Liver (tissue), 9 donors: ENCODE results near the gene SIRT1. TPM values are rescaled to one million over a fixed set of nuclear protein-coding genes. Genes with fewer than 3 reads are reported as not detected.

Source experiments
- DNase-seq: peaks from one replicate; pipeline ENCODE4 v3.0.0-alpha.2; 2017; ENCODE audit warnings: low spot score
- H3K27ac ChIP-seq, 2 donors: one replicate each; pipeline ENCODE4 v1.7.0; 2013; ENCODE audit warnings: inconsistent platforms in 2 of 2, low read length in 2 of 2, control low read depth in 1 of 2, low read depth in 1 of 2, mild to moderate bottlenecking in 1 of 2
- H3K27me3 ChIP-seq, 4 donors: one replicate each; pipeline versions ENCODE4 v1.6.1 to v1.7.0; 2013; ENCODE audit warnings: low read length in 3 of 4, inconsistent platforms in 1 of 4, mild to moderate bottlenecking in 1 of 4, moderate library complexity in 1 of 4; ENCODE audit not compliant: control insufficient read depth in 4 of 4, insufficient read depth in 4 of 4
- H3K36me3 ChIP-seq, 4 donors: one replicate each; pipeline versions ENCODE4 v1.6.1 to v1.7.0; 2013; ENCODE audit warnings: low read length in 3 of 4, mild to moderate bottlenecking in 3 of 4, low read depth in 1 of 4, moderate library complexity in 1 of 4; ENCODE audit not compliant: control insufficient read depth in 4 of 4, insufficient read depth in 3 of 4
- H3K4me1 ChIP-seq, 4 donors: one replicate each; pipeline versions ENCODE4 v1.6.1 to v1.7.0; 2013; ENCODE audit warnings: low read length in 3 of 4, mild to moderate bottlenecking in 3 of 4, moderate library complexity in 1 of 4; ENCODE audit not compliant: control insufficient read depth in 4 of 4, insufficient read depth in 4 of 4
- H3K4me3 ChIP-seq, 3 donors: one replicate each; pipeline versions ENCODE4 v1.6.1 to v1.7.0; 2013; ENCODE audit warnings: low read length in 3 of 3, control low read depth in 1 of 3, low read depth in 1 of 3, mild to moderate bottlenecking in 1 of 3
- H3K9ac ChIP-seq, 2 donors: one replicate each; pipeline ENCODE4 v1.7.0; 2013; ENCODE audit warnings: low read length in 2 of 2, mild to moderate bottlenecking in 2 of 2, moderate library complexity in 2 of 2, control low read depth in 1 of 2, low read depth in 1 of 2
- H3K9me3 ChIP-seq, 4 donors: one replicate each; pipeline versions ENCODE4 v1.6.1 to v1.7.0; 2013; ENCODE audit warnings: low read length in 3 of 4; ENCODE audit not compliant: control insufficient read depth in 4 of 4
- FOXA1 ChIP-seq: IDR thresholded peaks from 2 replicates; pipeline ENCODE4 v1.6.1; 2016; ENCODE audit warnings: antibody characterized with exemption
- FOXA2 ChIP-seq: IDR thresholded peaks from 2 replicates; pipeline ENCODE4 v1.6.1; 2016; ENCODE audit warnings: antibody characterized with exemption
- GABPA ChIP-seq, 2 donors: IDR thresholded peaks in 1 of 2; conservative IDR thresholded peaks in 1 of 2; 2 replicates each; pipeline ENCODE4 v1.6.1; 2016; ENCODE audit warnings: antibody characterized with exemption in 2 of 2, mild to moderate bottlenecking in 1 of 2, moderate library complexity in 1 of 2
- HNF4A ChIP-seq, 2 donors: conservative IDR thresholded peaks; 2 replicates each; pipeline ENCODE4 v1.6.1; 2016; ENCODE audit warnings: antibody characterized with exemption in 2 of 2, mild to moderate bottlenecking in 2 of 2
- HNF4G ChIP-seq: IDR thresholded peaks from 2 replicates; pipeline ENCODE4 v1.6.1; 2016; ENCODE audit warnings: antibody characterized with exemption
- JUND ChIP-seq, 2 donors: IDR thresholded peaks; 2 replicates each; pipeline ENCODE4 v1.6.1; 2016; ENCODE audit warnings: antibody characterized with exemption in 2 of 2
- RAD21 ChIP-seq, 2 donors: IDR thresholded peaks; 2 replicates each; pipeline ENCODE4 v1.6.1; 2016; ENCODE audit warnings: antibody characterized with exemption in 2 of 2, mild to moderate bottlenecking in 2 of 2
- RXRA ChIP-seq, 2 donors: IDR thresholded peaks; 2 replicates each; pipeline ENCODE4 v1.6.1; 2017 to 2018; ENCODE audit warnings: antibody characterized with exemption in 2 of 2, mild to moderate bottlenecking in 1 of 2
- TAF1 ChIP-seq: conservative IDR thresholded peaks from 2 replicates; pipeline ENCODE4 v1.6.1; 2016; ENCODE audit warnings: antibody characterized with exemption, mild to moderate bottlenecking
- WGBS: extraction: QIAGEN DNeasy Blood & Tissue Kit; methylation state at CpG from one replicate; pipeline ENCODE4 v1.1.7; 2013; 5-methylcytosine and 5-hydroxymethylcytosine counted together
- polyA plus RNA-seq, 2 donors: library from polyadenylated mRNA; stranded (reverse) in 1 of 2; unstranded in 1 of 2; fragments of 200-250 nt in 1 of 2; fragments of >200 nt in 1 of 2; fragmentation: Nextera tagmentation in 1 of 2; extraction: Ambion mirVana in 1 of 2; gene quantifications; one replicate each; pipeline versions ENCODE4 v1.2.1 to v1.2.3, GENCODE V29; 2013 to 2015
- total RNA-seq, 2 donors: library from RNA; depleted of rRNA; stranded (reverse); fragments of >200 nt; gene quantifications; one replicate each; pipeline ENCODE4 v1.2.3, GENCODE V29; 2014
- TF ChIP-seq, protein P1 (sequence below): IDR thresholded peaks from 2 replicates; pipeline ENCODE4 v1.6.1; 2016; ENCODE audit warnings: antibody characterized with exemption
- TF ChIP-seq, protein P2 (sequence below): IDR thresholded peaks from 2 replicates; pipeline ENCODE4 v1.6.1; 2016; ENCODE audit warnings: antibody characterized with exemption, mild to moderate bottlenecking
- TF ChIP-seq, protein P3 (sequence below): IDR thresholded peaks from 2 replicates; pipeline ENCODE4 v1.6.1; 2016; ENCODE audit warnings: antibody characterized with exemption
- donor health status: healthy.
- donor health status: healthy.
- donor health status: healthy.
- donor health status: healthy.
- donor health status: healthy.

Gene SIRT1
- total and polyA plus RNA-seq, 4 donors = 3.0 to 14.8 (median 7.8) TPM

DNA sequence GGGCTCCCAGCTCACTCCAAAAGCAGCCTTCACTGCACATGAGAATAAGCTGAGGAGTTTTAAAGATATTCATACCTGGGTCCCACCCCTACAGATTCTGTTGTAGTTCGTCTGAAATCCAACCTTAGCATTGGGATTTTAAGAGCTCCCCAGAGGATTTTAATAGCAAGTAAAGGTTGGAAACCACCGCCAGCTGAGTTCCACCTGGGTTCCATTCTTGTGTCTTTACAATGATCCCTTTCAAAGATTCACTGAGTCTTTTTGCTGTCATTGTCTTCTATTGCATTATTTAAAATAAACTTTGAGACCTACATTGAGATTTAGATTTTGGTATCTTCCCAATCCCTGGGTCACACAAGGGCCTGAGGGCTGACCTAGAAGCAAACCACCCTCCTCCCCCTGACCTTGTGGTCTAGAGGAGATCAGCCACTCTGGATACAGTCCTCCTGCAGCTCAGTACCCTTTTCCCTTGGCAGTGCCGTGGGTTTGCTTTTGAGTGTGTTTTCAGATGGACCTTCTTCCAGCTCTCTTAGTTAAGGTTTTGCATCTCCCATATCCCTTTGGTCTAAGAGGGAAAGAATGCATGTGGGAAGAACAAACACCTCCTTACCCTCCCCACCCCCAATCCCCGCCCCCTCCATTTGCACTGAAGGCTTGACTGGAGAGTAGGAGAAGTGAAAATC, 22.6 kb upstream of the SIRT1 start:
- no peaks in the 10 kb centered on the region for H3K9me3 ChIP-seq
- H3K9ac ChIP-seq = no peak overlapping the region
- H3K36me3 ChIP-seq = no peaks in the 10 kb centered on the region
- no peak for DNase-seq
- no peaks in the 10 kb centered on the region for H3K27me3 ChIP-seq
- TF ChIP-seq, protein P1, sequence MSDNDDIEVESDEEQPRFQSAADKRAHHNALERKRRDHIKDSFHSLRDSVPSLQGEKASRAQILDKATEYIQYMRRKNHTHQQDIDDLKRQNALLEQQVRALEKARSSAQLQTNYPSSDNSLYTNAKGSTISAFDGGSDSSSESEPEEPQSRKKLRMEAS = no peak
- TF ChIP-seq FOXA2 (no peak), TAF1 (no peak), JUND (IDR thresholded peaks at IDR 0.05) (no peak), HNF4G (no peak), GABPA (IDR thresholded peaks at IDR 0.05 in 1 of 2, conservative IDR thresholded peaks at IDR 0.05 in 1 of 2) (no peak)
- TF ChIP-seq, protein P2, sequence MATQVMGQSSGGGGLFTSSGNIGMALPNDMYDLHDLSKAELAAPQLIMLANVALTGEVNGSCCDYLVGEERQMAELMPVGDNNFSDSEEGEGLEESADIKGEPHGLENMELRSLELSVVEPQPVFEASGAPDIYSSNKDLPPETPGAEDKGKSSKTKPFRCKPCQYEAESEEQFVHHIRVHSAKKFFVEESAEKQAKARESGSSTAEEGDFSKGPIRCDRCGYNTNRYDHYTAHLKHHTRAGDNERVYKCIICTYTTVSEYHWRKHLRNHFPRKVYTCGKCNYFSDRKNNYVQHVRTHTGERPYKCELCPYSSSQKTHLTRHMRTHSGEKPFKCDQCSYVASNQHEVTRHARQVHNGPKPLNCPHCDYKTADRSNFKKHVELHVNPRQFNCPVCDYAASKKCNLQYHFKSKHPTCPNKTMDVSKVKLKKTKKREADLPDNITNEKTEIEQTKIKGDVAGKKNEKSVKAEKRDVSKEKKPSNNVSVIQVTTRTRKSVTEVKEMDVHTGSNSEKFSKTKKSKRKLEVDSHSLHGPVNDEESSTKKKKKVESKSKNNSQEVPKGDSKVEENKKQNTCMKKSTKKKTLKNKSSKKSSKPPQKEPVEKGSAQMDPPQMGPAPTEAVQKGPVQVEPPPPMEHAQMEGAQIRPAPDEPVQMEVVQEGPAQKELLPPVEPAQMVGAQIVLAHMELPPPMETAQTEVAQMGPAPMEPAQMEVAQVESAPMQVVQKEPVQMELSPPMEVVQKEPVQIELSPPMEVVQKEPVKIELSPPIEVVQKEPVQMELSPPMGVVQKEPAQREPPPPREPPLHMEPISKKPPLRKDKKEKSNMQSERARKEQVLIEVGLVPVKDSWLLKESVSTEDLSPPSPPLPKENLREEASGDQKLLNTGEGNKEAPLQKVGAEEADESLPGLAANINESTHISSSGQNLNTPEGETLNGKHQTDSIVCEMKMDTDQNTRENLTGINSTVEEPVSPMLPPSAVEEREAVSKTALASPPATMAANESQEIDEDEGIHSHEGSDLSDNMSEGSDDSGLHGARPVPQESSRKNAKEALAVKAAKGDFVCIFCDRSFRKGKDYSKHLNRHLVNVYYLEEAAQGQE = no peak
- H3K27ac ChIP-seq = no peak overlapping the region
- 87% methylated on average over 4 of the region's 4 CpGs for WGBS
- H3K4me3 ChIP-seq = no peak overlapping the region
- H3K4me1 ChIP-seq = no peaks in the 10 kb centered on the region

DNA sequence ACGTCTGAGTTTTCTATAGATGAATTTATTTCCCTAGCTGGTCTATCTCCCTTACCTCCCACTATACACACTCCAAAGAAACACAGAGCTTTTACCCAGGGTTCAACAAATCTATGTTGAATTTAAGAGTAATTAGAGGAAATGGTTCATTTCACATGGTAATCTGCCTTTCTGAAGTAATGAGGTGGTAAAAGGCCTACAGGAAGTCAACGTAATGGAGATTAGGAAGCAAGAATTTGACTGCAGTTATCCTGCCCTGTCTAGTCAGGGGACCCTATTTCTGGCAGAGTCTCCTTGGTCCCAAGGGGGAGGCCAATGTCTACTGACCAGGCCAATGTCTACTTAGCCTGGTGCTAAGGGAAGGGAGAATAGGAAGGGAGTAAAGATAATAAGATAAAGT, 21.4 kb upstream of the SIRT1 start:
- Histone ChIP-seq H3K36me3 (no peaks in the 10 kb centered on the region), H3K27ac (no peak overlapping the region), H3K9me3 (no peaks in the 10 kb centered on the region), H3K4me3 (no peak overlapping the region), H3K4me1 (no peaks in the 10 kb centered on the region), H3K9ac (no peak overlapping the region), H3K27me3 (no peaks in the 10 kb centered on the region)
- TF ChIP-seq RXRA (IDR thresholded peaks at IDR 0.05) = no peak
- no peak for TF ChIP-seq TAF1
- no peak for TF ChIP-seq HNF4A (conservative IDR thresholded peaks at IDR 0.05)
- TF ChIP-seq RAD21 (IDR thresholded peaks at IDR 0.05) = no peak
- TF ChIP-seq, protein P3, sequence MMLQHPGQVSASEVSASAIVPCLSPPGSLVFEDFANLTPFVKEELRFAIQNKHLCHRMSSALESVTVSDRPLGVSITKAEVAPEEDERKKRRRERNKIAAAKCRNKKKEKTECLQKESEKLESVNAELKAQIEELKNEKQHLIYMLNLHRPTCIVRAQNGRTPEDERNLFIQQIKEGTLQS = no peak
- DNase-seq = no peak
- 91% methylated on average over 2 of the region's 2 CpGs for WGBS

DNA sequence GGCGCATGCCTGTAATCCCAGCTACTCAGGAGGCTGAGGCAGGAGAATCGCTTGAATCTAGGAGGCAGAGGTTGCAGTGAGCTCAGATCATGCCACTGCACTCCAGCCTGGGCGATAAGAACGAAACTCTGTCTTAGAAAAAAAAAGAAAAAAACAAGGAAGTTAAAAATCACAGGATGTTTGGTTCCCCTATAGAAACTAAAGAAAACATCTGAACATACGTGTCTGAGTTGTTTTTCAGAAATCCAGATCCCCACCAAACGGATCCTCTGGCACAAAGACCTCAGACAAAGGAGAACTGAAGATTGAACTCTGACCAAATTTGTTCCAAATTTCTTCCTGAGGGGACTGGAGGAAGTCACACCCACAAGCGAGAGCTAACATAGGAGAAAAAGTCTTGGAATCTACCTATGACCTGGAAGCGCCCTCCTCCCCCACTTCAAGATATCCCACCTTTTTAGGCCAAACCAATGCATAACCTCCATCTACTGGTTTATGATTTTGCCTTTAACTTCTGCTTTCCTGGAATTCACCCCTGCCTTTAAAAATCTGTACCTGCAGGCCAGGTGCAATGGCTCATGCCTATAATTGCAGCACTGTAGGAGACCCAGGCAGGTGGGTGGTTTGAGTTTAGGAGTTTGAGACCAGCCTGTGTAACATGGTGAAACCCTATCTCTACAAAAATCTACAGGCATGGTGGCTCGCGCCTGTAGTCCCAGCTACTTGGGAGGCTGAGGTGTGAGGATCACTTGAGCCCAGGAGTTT, 19.7 kb upstream of the SIRT1 start:
- no peak overlapping the region for H3K9ac ChIP-seq
- DNase-seq = no peak
- no peaks in the 10 kb centered on the region for H3K4me1 ChIP-seq
- no peak overlapping the region for H3K27ac ChIP-seq
- TF ChIP-seq FOXA1 = no peak
- TF ChIP-seq FOXA2 = no peak
- TF ChIP-seq, protein P3 = no peak
- H3K36me3 ChIP-seq = no peaks in the 10 kb centered on the region
- H3K27me3 ChIP-seq = no peaks in the 10 kb centered on the region
- H3K9me3 ChIP-seq = no peaks in the 10 kb centered on the region
- no peak overlapping the region for H3K4me3 ChIP-seq
- WGBS = 86% methylated on average over 10 of the region's 10 CpGs
